ENCODE measurements around the gene CHKA.

Gene CHKA

DNA sequence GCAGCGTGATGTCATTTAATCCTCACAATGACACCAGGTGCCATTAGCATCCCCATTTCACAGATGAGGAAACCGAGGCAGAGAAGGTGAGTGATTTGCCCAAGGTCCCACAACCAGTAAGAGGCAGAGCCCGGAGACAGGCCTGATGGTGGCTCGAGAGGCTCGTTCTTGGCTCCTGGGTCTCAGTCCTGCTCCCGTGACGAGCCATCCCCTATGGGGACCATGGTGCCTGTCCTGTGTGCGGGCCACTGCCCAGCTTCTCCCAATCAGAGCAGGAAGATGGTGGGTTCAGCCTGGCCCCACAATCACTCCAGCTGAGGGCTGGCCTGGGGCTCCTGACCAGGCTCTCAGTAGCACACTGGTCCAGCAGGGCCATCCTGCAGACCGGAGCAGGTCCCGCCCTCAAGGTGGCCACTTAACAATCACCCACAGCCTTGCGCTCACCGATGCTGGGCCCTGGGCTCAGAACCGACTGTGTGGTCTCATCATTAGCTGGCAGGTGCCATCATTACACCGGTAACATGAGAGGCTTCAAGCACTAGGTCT is 107.5 kb downstream of the CHKA start:
- DNase-seq (ENCODE audit: low read depth in 2 of 2), result no peak

DNA sequence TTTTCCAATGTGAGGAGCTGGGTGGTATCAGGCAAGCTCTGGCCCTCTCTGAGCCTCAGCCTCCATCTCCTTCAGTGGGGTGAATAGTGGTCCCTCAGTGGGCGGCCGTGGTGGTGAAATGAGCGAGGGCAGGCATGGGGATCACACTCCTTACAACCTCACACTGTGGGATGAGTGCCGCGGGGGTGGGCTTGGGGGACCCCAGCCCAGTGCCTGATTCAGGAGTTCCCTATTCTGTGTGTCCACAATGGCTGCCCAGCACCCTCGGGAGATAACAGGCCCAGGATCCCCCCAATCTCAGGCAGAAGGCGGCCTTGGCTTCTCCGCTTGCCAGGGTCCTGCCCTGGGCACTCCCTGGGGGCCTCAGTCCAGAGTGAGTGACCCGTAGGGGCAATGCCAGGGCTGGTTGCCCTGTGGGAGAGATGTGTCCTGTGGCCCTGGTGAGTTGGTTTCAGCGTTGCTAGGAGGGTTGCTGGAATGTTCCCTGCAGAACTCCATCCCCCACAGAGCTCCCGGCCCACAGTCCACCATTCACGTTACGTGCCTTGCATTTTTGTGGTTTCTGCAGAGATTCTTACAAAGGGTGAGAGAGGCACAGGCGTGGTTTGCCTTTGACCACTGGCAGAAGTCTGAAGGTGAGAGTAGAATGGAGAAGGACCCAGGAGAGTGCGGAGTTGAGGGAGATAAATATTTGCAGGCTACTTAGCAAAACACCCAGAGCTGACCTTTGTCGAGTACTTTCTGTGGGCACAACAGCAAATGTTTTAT is 108.2 kb downstream of the CHKA start:
- DNase-seq (ENCODE audit: low read depth in 2 of 2), result no peak

DNA sequence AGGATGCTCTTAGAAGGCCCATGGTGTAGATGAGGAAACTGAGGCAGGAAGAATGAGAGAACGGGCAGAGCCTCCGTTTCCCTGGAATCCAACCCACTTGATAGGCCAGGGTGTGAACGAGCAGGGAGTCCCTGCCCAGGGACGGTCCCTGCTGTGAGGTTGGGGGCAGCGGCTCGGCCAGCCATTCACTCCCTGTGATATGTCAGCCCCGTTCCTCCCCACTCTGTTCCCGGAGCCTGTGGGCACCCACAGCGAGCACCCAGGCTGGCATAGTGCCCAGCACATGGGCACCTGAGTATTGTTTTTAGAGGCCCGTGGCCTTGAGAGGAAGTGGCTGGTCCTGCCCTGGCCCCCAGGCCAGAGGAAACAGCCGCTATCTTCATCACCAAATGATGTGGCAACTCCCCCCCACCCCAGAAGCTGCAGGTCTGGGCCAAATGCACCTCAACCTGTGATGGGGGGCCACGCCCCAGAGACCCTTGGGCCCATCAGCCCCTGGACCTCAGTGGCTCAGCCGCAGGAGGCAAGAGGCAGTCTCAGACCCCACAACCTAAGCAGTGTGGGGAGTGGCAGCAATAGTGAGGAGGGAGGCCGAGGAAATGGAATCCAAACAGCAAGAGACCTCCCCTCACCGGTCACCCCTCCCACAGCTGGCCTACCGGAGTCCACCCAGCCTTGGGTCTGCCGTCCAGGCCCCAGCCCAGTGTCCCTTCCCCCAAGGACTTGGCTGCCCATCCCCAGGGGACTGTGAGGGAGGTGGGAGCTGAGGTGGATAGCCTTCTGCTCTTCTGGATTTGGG is 108.9 kb downstream of the CHKA start:
- no peak for DNase-seq (ENCODE audit: low read depth in 2 of 2)

DNA sequence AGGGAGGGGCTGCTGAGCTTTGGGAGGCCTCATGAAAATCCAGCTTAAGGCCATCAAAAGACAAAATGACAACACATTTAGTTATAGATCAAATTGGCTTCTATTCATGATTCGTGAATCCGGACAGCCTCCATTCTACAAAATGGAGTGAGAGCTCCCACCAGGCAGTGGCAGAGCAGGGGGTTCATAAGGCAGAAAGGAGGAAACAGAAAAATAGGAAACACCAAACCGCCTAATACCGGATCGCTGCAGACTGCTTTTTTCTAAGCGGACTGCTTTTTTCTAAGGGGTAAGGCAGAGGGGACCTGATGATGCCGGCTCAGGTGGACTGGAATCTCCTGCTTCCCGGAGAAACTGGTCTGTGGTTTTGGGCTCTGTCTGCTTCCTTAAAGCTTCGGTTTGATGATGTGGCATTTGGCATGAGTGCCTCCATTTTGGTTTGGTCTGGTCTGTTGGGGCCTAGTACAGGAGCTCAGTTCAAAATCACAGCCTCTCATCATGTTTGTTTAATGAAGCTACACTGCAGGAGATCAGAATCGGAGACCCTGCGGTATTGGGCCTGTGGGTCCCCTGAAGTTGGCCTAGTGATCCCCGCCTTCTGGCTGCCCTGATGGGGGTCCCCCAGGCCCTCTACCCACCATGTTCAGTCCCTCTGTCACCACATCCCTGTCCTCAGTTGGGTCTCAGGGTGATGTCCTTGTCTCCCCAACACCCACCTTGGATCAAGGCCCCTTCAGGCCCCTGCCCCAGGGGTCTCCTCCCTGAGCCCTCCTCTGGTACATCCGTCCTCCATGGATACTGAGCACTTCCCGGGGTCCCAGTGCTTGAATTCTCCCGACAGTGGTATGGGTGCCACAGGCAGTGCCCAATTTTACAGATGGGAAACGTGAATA is 109.9 kb downstream of the CHKA start:
- DNase-seq (ENCODE audit: low read depth in 2 of 2), result no peak

DNA sequence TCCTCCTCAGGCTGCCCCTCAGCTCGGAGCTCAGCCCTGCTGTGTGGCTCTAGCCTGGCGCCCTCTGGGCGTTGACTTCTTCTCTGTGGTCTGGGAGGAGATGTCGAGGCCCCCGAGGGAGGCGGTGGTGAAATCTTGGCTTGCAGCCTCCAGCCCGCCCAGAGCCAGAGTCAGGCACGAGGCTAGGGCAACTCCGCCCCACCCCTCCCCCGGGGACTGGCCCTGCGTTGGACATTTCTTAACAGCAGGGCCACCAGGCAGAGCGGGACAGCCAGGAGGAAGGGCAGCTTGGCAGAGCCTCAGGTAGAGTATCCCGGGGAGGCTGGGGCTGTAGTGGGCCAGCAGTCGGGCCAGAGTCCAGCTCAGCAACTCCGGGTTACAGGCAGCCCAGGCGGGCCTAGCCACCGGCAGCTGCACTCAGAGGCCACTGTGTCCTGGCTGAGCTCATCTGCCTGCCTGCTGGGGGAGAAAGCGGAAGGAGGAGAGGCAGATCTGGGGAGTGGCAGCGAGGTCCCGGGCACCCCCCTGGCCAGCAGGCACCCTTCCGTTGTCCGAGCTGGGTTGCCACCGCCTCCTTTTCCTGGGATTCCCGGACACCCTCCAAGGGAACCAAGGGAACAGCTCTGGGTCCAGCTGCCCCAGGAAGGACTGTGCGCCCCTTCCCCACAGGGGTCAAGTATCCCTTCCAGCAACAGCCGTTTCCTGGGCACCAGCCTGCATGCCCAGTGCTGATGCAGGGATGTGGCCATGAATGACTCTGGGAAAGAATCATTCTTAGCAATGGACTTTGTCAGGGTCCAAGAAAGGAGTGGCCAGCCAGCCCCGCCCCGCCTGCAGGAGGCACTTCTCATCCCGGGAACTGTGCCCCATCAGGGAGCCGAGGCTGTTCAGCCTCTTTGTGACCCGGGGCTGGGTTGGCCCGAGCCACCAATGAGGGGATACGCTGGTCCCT is 110.8 kb downstream of the CHKA start, which contains the start of gene ALDH3B1:
Gene ALDH3B1, plus strand, starts transcription at position 238 of the 952 bp plus-strand sequence. CDS start 4,971 bp downstream, outside the sequence.
- no peak for DNase-seq (ENCODE audit: low read depth in 2 of 2)

DNA sequence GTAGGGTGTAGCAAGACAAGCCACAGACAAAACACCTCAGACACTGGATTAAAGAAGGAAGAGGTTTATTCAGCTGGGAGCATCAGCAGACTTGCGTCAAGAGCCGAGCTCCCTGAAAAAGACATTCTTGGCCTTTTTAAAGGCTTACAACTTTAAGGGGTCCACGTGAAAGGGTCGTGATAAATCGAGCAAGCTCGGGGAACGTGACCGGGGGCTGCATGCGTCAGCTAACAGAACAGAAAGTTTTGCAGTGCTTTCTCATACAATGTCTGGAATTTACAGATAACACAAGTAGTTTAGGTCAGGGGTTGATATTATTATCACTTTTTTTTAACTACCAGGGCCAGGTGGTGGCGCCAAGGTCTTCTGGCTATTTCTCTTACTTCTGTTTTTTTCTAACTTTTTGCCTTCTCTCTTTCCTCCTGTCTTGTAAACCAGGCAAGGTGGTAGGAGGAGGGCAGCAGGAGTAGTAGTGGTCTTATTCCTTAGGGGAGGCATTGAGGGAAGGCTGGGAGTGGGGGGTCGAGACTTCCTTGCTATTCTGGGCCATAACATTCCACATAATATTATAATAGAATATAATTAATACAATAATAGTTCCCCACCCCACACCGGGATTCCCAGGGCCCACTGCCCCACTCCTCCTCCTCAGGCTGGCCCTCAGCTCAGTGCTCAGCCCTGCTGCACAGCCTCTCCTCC is 111.6 kb downstream of the CHKA start:
- no peak for DNase-seq (ENCODE audit: low read depth in 2 of 2)

DNA sequence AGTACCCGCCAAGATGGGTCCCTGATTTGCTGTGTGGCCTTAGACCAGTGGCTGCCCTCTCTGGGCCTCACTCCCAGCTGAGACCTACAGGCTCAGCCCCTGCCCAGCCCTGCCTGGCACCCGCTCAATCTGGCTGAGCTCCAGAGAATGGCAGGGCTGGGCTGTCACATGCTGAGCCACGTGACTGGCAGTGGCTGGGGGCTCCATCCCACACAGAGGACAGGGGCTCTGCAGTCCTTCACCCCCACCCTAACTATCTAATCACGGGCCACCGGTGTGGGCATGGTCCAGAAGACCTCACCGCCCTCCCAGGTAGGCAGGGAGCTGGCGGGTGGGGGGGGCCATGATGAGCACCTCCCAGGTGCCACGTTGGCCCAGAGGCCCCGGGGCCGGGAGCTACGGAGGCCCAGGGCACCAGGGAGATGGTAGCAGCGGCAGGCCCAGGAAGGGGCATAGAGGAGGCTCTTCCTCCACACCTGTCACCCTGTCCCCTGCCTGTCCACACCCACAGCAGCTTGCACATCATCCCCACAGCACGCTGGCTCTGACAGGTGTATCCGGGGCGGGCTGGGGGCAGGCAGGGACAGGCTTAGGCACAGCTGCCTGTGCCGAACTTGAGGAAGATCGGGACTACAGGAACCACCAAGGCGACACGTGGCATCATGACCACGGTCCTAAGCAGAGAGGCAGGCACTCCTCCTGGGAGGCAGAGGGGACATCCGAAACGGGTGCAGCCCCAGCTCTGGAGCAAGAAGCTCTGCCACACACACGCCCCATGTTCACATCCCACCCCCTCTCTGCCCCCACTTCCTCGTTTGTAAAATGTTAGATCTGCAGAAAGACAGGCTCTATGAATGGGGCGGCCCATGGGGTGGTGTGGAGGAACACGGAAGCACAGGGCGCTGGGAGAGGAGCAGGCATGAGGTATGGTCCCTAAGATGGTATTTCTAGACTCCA is 112.5 kb downstream of the CHKA start:
- no peak for DNase-seq (ENCODE audit: low read depth in 2 of 2)

DNA sequence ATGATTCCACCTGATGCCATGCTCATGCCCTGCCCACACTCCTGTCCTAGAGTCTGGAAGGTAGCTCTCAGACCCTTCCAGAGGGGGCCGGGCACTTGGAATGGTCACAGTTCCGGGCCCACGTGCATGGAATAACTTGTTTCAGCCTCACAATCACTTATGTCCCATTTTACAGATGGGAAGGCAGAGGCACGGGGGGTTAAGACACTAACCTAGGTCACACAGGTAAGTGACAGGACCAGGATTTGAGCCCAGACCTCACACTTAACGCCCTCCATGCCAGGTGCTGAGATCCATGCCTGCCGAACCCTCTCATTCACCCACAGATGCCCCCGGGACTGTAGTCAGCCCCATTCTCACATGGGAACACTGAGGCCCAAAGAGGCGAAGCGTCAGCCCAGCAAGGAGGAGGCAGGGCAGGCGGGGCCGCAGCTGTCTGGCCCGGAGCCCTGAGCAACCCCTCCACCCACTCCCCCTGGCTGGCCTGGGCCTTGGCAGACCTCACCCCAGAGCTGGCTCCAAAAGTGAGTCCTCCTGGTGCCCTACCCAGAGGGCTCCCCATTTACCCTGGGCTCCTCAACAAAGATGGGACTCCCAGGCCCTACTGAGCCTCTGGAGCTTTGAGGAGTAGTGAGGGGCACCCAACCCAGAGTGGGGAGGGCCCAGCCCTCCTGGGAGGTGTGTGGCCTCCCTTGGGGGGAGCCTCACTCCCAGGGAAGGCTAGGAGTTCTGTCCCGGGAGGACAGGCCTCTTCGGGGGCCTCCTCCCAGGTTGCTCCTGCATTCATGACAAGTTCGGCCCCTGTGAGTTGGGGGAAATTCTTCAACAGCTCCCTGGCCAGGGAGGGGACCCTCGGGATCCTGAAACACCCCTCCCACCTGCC is 113.4 kb downstream of the CHKA start:
- no peak for DNase-seq (ENCODE audit: low read depth in 2 of 2)

DNA sequence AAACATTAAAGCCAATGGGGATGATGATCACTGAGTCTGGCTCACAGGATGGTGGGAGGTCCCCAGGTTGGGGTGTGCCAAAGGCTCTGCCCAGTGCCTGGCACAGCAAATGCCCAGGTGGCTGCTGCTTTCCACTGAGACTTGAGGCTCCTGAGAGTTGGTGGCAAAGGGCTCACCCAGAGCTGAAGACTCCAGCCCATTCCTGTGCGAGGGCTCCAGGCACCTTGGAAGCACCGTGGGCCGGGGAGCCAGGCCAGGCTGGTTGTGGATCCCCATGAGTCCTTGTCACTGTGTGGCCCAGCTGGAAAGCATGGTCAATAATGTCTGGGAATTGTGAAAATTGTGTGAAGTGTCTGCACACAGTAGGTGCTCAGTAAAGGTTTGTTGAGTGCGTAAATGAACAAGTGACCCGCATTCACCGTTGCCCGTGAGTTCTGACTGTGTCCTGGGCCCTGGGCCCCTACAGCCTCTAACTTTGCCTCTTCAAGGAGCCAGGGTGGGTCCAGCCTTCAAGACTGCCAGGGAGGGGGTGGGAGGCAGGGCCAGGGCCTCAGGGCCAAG is 114.5 kb downstream of the CHKA start:
- no peak for DNase-seq (ENCODE audit: low read depth in 2 of 2)

DNA sequence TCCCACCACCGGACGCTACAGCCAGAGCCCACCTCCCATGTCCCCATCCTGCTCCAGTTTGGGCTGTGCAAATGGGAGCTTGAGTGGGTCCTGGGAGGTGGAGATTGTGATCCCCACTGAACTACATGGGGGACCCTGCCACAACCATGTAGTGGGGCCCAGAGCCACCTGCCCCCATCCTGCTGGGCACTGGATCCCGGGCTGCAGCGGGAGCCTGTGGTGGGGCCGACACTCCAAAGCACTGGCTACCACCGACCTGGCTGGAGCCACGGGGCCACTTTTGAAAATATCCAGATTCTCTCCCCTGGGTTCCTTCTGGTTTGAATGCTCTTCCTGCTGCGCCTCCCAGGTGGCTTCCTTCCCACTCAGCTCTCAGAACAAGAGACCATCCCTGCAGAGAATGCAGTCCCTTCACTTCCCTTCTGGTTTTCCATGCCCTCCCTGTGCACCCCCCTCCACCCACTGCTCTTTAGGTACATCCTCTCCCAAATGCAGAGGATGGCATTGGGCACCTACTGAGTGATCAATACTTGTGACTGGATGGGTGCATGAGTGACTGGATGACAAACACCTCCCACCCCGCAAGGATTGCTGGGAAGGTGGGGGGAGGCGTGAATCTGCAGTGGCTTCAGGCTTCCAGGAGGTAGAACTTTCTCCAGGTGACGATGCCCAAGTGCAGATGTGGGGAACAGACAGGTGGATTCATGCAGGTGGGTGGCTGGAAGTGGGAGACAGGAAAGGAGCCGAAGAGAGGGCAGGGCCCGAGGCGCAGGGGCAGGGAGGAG is 116.4 kb downstream of the CHKA start:
- DNase-seq (ENCODE audit: low read depth in 2 of 2), result no peak

DNA sequence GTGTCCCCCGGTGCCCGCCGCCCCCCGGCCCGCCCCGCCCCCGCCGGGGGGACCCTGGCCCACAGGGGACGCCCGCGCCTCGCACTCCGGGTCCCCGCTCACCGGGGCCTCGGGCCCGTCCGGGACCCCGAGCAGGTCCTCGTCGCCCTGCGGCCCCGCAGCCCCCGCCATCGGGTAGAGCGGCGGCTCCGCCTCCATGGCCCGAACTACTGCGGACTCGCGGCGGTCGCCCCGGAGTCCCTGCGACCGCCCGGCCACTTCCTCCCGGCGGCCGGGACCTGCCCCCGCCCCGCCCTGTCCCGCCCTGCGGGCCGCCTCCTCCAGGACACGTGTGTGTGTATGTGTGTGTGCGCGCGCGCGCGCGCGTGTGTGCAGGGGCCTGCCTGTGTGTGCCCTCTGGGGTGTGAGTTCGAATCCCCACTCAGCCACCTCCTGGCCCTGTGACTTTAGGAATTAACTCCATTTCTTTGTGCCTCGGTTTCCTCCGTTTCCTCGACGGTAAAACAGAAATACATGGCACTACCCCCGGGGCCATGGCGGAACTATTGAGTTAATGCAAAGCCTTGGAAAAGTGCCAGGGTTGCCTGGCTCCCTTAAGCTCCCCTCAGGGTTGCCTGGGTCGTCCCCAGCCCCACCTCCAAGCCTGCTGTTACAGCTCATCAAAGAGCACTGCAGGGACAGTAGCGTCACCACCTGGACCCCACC is 117.2 kb downstream of the CHKA start, which contains the start of gene UNC93B1:
Gene UNC93B1, minus strand, starts transcription at position 252 of the 705 bp plus-strand sequence. Its CDS starts 54 bp downstream, at position 198.
- DNase-seq (ENCODE audit: low read depth in 2 of 2), result peak; percentile 55 to 61

DNA sequence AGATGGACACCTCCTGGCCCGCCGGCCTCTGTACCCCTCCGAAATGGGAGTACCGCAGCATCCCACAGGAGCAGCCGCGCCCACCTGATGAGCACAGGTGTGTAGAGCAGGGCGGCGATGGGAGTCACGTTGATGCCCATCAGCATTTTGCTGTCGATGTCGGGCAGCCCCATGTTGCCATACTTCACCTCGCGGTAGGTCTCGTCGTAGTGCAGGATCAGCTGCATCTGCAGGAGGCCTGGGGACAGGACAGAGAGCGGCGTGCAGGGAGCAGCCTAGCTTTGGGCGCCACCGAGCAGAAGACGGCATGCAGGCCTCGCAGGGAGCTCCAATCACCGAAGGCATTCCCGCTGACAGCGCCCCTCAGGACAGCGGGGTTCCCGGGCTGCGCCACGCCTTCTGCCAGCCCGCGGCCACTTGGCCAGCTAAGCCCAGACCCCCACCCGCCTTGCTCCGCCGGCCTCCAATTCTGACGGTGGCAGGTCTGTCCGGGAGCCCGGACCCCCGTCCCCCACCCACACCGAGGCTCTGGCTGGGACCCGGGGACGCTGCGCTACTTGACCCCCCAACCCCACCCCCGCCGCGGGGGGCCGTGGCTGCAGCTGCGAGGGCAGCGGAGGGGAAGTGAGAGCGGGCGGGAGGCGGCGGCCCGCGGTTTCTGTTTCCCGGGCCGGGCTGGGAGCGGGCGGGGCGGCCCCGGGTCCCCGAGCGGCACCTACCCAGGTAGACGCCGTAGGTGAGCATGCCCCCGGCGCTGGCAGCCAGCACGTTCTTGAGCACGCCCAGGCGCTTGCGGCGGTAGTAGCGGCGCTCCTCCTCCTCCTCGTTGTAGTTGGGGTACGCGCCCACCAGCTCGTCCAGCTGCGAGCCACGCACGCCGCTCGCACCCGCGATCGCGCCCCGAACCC is 118.0 kb downstream of the CHKA start:
- peak in 1 of 2 donors; percentile 35 for DNase-seq (ENCODE audit: low read depth in 2 of 2)

Measured in stimulated activated CD8-positive, alpha-beta memory T cell treated with anti-CD3 and anti-CD28 coated beads, Interleukin-2, amount 100 ng/mL, for 1 hour (primary cell).